Natural killer cell (primary cell): ENCODE measurements around the gene STAC2. TPM values are rescaled to one million over a fixed set of nuclear protein-coding genes. Genes with fewer than 3 reads are reported as not detected.

ENCODE experiments used
- ATAC-seq, 3 donors: fragments of 150-1000 bp in 2 of 3; fragments of 200-7000 bp in 1 of 3; cut with Tn5 transposase; 1 replicate in 1 of 3; 2 replicates in 2 of 3; pipeline ENCODE4 v1.10.0; 2021; ENCODE audit warnings: mild to moderate bottlenecking in 2 of 3, moderate library complexity in 2 of 3
- DNase-seq, 2 donors: peaks; one replicate each; pipeline versions ENCODE4 v3.0.0 to v3.0.0-alpha.2; 2013 to 2021; ENCODE audit warnings: mixed read lengths in 1 of 2
- H3K27ac ChIP-seq: one replicate; pipeline ENCODE4 v1.5.1; 2013; ENCODE audit warnings: mild to moderate bottlenecking, low read length
- H3K27me3 ChIP-seq: one replicate; pipeline ENCODE4 v1.6.1; 2013; ENCODE audit warnings: low read length; ENCODE audit not compliant: control insufficient read depth, insufficient read depth
- H3K36me3 ChIP-seq: one replicate; pipeline ENCODE4 v1.6.1; 2013; ENCODE audit warnings: low read length; ENCODE audit not compliant: control insufficient read depth, insufficient read depth
- H3K4me1 ChIP-seq: one replicate; pipeline ENCODE4 v1.6.1; 2013; ENCODE audit warnings: low read length; ENCODE audit not compliant: control insufficient read depth, insufficient read depth
- H3K4me3 ChIP-seq: one replicate; pipeline ENCODE4 v1.5.1; 2013; ENCODE audit warnings: low read length
- H3K9me3 ChIP-seq: one replicate; pipeline ENCODE4 v1.6.1; 2013; ENCODE audit warnings: low read length; ENCODE audit not compliant: control insufficient read depth, insufficient read depth
- H3K27ac Mint-ChIP-seq, 2 donors: one replicate each; pipeline ENCODE4 v1.8.0; 2022; ENCODE audit warnings: mild to moderate bottlenecking in 2 of 2, mixed read lengths in 2 of 2, moderate library complexity in 1 of 2
- H3K27me3 Mint-ChIP-seq, 2 donors: one replicate each; pipeline ENCODE4 v1.8.0; 2022; ENCODE audit warnings: low read depth in 2 of 2, mixed read lengths in 2 of 2
- H3K36me3 Mint-ChIP-seq: one replicate; pipeline ENCODE4 v1.8.0; 2022; ENCODE audit warnings: mixed read lengths
- H3K4me1 Mint-ChIP-seq, 2 donors: one replicate each; pipeline ENCODE4 v1.8.0; 2022; ENCODE audit warnings: mixed read lengths in 2 of 2
- H3K4me3 Mint-ChIP-seq: one replicate; pipeline ENCODE4 v1.8.0; 2022; ENCODE audit warnings: mild to moderate bottlenecking, moderate library complexity, mixed read lengths
- H3K9me3 Mint-ChIP-seq, 2 donors: one replicate each; pipeline ENCODE4 v1.8.0; 2022; ENCODE audit warnings: mixed read lengths in 2 of 2
- WGBS: methylation state at CpG from one replicate; pipeline ENCODE4 v1.1.7; 2013; ENCODE audit warnings: missing lambda C conversion rate; ENCODE audit not compliant: insufficient coverage; 5-methylcytosine and 5-hydroxymethylcytosine counted together
- intact Hi-C: fragments of 100-400 bp; cut with micrococcal nuclease; formaldehyde crosslinking; loops from one replicate; pipeline ENCODE4 v1.14.2; 2022
- total RNA-seq, 4 donors: library from RNA; stranded (reverse); fragments of 120-200 nt in 1 of 4; gene quantifications; one replicate each; pipeline versions ENCODE4 v1.2.3 to v1.2.4, GENCODE V29; 2013 to 2022
- TF ChIP-seq, protein P1 (sequence below): fragments of 200-600 bp; IDR thresholded peaks from one replicate; pipeline ENCODE4 v1.8.0; 2022; ENCODE audit warnings: antibody characterized with exemption

STAC2 gene
- total RNA-seq, 3 donors from 2014 or later (not counting 1 experiment from before 2014, with no cell fraction given) = not detected

DNA sequence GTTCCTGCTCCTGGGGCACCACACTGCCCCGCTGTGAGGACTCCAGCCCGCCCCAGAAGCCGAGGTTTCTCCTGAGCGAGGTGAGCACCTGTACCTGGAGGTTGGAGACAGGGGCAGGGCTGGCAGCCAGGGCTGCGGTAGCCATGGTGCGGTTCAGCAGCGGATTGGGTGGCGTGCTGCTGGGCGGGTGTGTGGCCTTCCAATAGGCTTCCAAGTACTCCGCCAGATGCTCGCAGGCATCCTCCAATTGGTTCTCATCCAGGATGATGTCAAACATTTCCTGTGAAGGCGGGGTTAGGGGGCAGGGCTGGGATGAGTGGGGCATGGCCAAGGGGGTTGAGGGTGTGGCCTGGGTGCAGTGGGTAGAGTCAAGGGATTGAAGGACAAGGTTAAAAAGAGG lies 48.5 kb downstream of the STAC2 start:
- TF ChIP-seq, protein P1, sequence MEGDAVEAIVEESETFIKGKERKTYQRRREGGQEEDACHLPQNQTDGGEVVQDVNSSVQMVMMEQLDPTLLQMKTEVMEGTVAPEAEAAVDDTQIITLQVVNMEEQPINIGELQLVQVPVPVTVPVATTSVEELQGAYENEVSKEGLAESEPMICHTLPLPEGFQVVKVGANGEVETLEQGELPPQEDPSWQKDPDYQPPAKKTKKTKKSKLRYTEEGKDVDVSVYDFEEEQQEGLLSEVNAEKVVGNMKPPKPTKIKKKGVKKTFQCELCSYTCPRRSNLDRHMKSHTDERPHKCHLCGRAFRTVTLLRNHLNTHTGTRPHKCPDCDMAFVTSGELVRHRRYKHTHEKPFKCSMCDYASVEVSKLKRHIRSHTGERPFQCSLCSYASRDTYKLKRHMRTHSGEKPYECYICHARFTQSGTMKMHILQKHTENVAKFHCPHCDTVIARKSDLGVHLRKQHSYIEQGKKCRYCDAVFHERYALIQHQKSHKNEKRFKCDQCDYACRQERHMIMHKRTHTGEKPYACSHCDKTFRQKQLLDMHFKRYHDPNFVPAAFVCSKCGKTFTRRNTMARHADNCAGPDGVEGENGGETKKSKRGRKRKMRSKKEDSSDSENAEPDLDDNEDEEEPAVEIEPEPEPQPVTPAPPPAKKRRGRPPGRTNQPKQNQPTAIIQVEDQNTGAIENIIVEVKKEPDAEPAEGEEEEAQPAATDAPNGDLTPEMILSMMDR = no peak
- WGBS = 97% methylated on average over 12 of the region's 12 CpGs
- Mint-ChIP-seq H3K4me3 (no peak overlapping the region), H3K4me1 (peaks cover 0 to 12% of the 10 kb centered on the region in 2 donors), H3K27me3 (no peaks in the 10 kb centered on the region), H3K36me3 (no peaks in the 10 kb centered on the region), H3K27ac (no peak overlapping the region), H3K9me3 (no peaks in the 10 kb centered on the region)
- Histone ChIP-seq H3K36me3 (peaks cover 30% of the 10 kb centered on the region), H3K27ac (no peak overlapping the region), H3K4me3 (no peak overlapping the region), H3K9me3 (no peaks in the 10 kb centered on the region), H3K27me3 (no peaks in the 10 kb centered on the region), H3K4me1 (peaks cover 7% of the 10 kb centered on the region)
- ATAC-seq (no peak), DNase-seq (no peak)
- intact Hi-C loops = no loop called here

DNA sequence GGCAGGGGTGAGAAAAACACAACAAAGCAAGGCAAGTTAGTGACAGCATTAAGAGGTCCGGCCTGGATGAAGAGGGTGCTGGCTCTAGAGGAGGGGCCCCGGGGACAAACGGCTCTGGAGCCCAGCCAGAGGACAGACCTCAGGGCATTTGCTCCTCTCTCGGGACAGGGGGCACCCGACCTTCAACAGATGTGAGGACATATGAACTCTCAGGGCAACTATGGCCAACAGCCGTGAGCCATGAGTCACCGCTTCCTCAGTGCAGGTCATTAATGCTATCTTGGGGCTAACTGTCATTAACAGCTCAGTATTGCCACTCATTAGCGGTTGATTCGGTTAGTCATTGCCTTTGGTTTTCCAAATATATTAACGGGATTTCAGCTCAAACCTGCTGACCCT lies 50.1 kb downstream of the STAC2 start:
- intact Hi-C loops = loop anchor here (1.0 kb wide), 2 partner anchors 106 to 192 kb away; no protein-coding TSS in a partner anchor
- ATAC-seq = no peak

DNA sequence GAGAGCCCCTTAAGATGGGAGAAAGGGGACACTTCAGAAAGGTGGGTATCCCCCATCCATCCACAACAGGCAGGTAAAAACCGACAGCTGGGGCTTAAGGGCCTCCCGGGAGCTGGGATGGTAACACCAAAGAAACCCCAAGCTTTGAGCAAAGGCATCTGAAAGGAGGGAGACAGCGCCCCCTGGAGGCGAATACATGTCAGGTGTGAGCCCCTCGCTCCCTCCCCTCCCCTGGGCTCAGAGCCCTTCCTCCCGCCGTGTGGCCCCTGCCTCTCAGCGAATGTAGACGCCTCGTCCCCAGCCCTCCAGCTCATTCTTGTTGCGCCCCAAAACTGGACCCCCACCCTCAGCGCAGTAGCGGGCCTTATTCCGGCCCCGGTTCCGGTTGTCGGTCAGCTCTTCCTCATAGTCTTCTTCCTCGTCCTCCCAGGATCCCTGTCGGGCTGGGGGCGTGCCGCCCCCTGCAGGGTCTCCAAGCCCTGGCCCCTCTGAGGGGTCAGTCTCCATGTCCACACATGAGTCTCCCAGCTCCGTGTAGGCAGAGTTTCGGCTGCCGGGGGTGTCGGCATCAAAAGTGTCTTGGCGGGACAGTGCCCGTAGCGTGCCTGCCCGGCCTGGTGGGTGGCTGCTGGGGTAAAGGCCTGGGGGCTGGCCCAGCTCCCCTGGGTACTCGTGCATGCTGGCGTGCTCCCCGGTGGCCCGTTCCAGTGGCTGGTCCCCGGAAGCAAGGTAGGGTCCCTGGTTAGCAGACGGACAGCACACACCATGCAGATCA lies 50.6 kb downstream of the STAC2 start:
- no peak overlapping the region for H3K4me3 Mint-ChIP-seq
- peaks cover 0 to 15% of the 10 kb centered on the region in 2 donors for H3K4me1 Mint-ChIP-seq
- no peaks in the 10 kb centered on the region for H3K27me3 ChIP-seq
- H3K9me3 ChIP-seq = no peaks in the 10 kb centered on the region
- H3K4me3 ChIP-seq = no peak overlapping the region
- no peak overlapping the region for H3K27ac Mint-ChIP-seq
- DNase-seq = peak; percentile 75 to 93
- TF ChIP-seq, protein P1 = peak; percentile 92
- no peak overlapping the region for H3K27ac ChIP-seq
- peaks cover 7% of the 10 kb centered on the region for H3K4me1 ChIP-seq
- intact Hi-C loops = loop anchor here (1.0 kb wide), 2 partner anchors 106 to 192 kb away; no protein-coding TSS in a partner anchor
- H3K36me3 Mint-ChIP-seq = no peaks in the 10 kb centered on the region
- ATAC-seq = peak; percentile 80 to 96 (median 94)
- no peaks in the 10 kb centered on the region for H3K9me3 Mint-ChIP-seq
- 68% methylated on average over 35 of the region's 35 CpGs for WGBS
- H3K36me3 ChIP-seq = peaks cover 26% of the 10 kb centered on the region
- H3K27me3 Mint-ChIP-seq = no peaks in the 10 kb centered on the region

More for the DNA sequence above, 50.1 kb downstream of the STAC2 start:
- Histone ChIP-seq H3K9me3 (no peaks in the 10 kb centered on the region), H3K4me3 (no peak overlapping the region), H3K27me3 (no peaks in the 10 kb centered on the region), H3K27ac (no peak overlapping the region), H3K36me3 (peaks cover 26% of the 10 kb centered on the region), H3K4me1 (peaks cover 7% of the 10 kb centered on the region)
- Mint-ChIP-seq H3K27me3 (no peaks in the 10 kb centered on the region), H3K9me3 (no peaks in the 10 kb centered on the region), H3K27ac (no peak overlapping the region), H3K4me1 (peaks cover 0 to 15% of the 10 kb centered on the region in 2 donors), H3K4me3 (no peak overlapping the region), H3K36me3 (no peaks in the 10 kb centered on the region)
- WGBS = 87% methylated on average over 10 of the region's 10 CpGs
- no peak for DNase-seq
- TF ChIP-seq, protein P1 = no peak
